Endothelial cell of umbilical vein (primary cell): ENCODE measurements around the gene KRTAP10-6.

Experiments
- EZH2 ChIP-seq: IDR thresholded peaks from 2 replicates; pipeline ENCODE4 v1.6.1; 2012; ENCODE audit warnings: borderline replicate concordance, low read depth, mild to moderate bottlenecking, moderate library complexity, low read length, inconsistent platforms; ENCODE audit not compliant: severe bottlenecking
- POLR2A ChIP-seq: IDR thresholded peaks from 2 replicates; pipeline ENCODE4 v1.6.1; 2012; ENCODE audit warnings: low read depth, mild to moderate bottlenecking, control low read depth, low read length
- POLR2AphosphoS5 ChIP-seq: IDR thresholded peaks from 2 replicates; pipeline ENCODE4 v1.6.1; 2012; ENCODE audit warnings: low read depth, mild to moderate bottlenecking, control low read depth, low read length, moderate library complexity; ENCODE audit not compliant: insufficient read depth
- TF ChIP-seq, protein P1 (sequence below), 2 donors: IDR thresholded peaks; 1 replicate in 1 of 2; 2 replicates in 1 of 2; pipeline ENCODE4 v1.5.1; 2011; ENCODE audit warnings: low read length in 2 of 2, mild to moderate bottlenecking in 2 of 2, moderate library complexity in 2 of 2, control low read depth in 1 of 2, inconsistent platforms in 1 of 2, low read depth in 1 of 2; ENCODE audit not compliant: insufficient read depth in 1 of 2; ENCODE audit errors: extremely low read depth in 1 of 2

DNA sequence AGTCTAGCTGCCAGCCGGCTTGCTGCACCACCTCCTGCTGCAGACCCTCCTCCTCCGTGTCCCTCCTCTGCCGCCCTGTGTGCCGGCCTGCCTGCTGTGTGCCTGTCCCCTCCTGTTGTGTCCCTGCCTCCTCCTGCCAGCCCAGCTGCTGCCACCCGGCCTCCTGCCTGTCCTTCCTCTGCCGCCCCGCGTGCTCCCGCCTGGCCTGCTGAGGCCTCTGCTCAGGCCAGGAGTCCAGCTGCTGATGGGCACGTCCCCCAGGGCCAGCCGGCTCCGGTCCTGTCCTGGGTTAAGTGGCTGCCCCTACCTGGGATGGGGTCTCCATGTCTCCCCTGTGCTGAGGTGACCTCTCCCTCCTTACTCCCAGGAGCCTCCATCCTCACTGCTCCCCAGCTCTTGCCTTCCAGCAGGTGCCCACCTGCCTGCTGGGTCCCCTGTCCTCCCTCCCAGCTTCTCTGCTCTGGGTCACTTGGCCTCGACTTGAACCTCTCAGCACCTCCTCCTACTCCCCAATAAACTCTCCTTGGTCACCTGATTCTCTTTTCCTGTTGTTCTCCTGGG lies 20.4 kb upstream of the KRTAP10-6 start:
- TF ChIP-seq EZH2 (no peak), POLR2A (no peak), POLR2AphosphoS5 (no peak)
- TF ChIP-seq, protein P1, sequence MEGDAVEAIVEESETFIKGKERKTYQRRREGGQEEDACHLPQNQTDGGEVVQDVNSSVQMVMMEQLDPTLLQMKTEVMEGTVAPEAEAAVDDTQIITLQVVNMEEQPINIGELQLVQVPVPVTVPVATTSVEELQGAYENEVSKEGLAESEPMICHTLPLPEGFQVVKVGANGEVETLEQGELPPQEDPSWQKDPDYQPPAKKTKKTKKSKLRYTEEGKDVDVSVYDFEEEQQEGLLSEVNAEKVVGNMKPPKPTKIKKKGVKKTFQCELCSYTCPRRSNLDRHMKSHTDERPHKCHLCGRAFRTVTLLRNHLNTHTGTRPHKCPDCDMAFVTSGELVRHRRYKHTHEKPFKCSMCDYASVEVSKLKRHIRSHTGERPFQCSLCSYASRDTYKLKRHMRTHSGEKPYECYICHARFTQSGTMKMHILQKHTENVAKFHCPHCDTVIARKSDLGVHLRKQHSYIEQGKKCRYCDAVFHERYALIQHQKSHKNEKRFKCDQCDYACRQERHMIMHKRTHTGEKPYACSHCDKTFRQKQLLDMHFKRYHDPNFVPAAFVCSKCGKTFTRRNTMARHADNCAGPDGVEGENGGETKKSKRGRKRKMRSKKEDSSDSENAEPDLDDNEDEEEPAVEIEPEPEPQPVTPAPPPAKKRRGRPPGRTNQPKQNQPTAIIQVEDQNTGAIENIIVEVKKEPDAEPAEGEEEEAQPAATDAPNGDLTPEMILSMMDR (IDR thresholded peaks at IDR 0.05; ENCODE audit: extremely low read depth in 1 of 2, insufficient read depth in 1 of 2, low read depth in 1 of 2, low read length in 2 of 2), result no peak
